Urinary bladder (tissue), 4 donors: Measurements from ENCODE around the gene NBDY. TPM values are rescaled to one million over a fixed set of nuclear protein-coding genes. Genes with fewer than 3 reads are reported as not detected.
A peak's percentile ranks its signal among the peaks of the same experiment; 100 is the strongest.
"Not testable (repeated sequence)": the region's sequence is repeated elsewhere in the genome, so short reads cannot be mapped to it uniquely, and the experiment has no call there.

Experiments used
- DNase-seq: peaks from one replicate; pipeline ENCODE4 v3.0.0-alpha.2; 2015; ENCODE audit errors: extremely low spot score
- H3K27ac ChIP-seq: one replicate; pipeline ENCODE4 v1.5.1; 2013; ENCODE audit warnings: low read depth, mild to moderate bottlenecking, moderate library complexity
- H3K36me3 ChIP-seq: one replicate; pipeline ENCODE4 v1.6.1; 2013; ENCODE audit warnings: mild to moderate bottlenecking, moderate library complexity; ENCODE audit not compliant: insufficient read depth
- H3K4me1 ChIP-seq: one replicate; pipeline ENCODE4 v1.6.1; 2013; ENCODE audit warnings: mild to moderate bottlenecking, moderate library complexity; ENCODE audit not compliant: insufficient read depth
- H3K4me3 ChIP-seq: one replicate; pipeline ENCODE4 v1.5.1; 2013; ENCODE audit warnings: low read depth, low read length
- WGBS: extraction: QIAGEN DNeasy Blood & Tissue Kit; methylation state at CpG from one replicate; pipeline ENCODE4 v1.1.7; 2013; 5-methylcytosine and 5-hydroxymethylcytosine counted together
- polyA plus RNA-seq: library from polyadenylated mRNA; stranded (reverse); fragments of 200-250 nt; gene quantifications from one replicate; pipeline ENCODE4 v1.2.3, GENCODE V29; 2013
- total RNA-seq: library from RNA; depleted of rRNA; stranded (reverse); fragments of >200 nt; gene quantifications from one replicate; pipeline ENCODE4 v1.2.3, GENCODE V29; 2014
- donor health status: healthy with polysubstance abuse.
- donor health status: healthy.

Gene NBDY
- total and polyA plus RNA-seq, 2 donors = 9.3 to 40.0 TPM

GRCh38 chrX:56759736-56760409, 30.8 kb downstream of the NBDY start:
- Histone ChIP-seq H3K4me1 (no peaks in the 10 kb centered on the region), H3K36me3 (no peaks in the 10 kb centered on the region), H3K27ac (no peak overlapping the region), H3K4me3 (no peak overlapping the region)
- 97% methylated on average over 7 of the region's 7 CpGs for WGBS
- DNase-seq = no peak

DNA sequence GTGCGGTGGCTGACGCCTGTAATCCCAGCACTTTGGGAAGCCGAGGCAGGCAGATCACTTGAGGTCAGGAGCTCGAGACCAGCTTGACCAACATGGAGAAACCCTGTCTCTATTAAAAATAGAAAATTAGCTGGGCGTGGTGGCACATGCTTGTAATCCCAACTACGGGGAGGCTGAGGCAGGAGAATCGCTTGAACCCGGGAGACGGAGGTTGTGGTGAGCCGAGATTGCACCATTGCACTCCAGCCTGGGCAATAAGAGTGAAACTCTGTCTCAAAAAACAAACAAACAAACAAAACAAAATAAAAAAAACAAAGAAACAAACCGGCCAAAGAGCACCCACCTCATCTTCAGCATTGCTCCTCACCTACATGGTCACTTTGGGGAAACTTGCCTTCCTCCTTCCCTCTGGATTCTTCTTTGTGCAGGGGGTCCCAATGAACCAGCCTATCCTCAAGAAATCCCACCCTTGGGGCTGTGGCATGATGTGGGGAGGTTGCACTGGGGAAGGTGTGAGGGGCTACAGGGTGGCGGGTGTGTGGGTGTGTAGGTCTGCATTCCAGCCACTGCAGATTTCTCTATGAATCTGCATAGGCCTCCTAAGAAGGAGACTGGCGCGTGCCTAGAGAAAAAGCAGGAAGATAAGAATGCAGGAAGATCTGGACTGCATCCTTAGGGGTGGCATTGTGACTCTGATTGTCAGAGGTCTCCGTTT, 31.5 kb downstream of the NBDY start:
- not testable (repeated sequence) for H3K36me3 ChIP-seq, H3K4me1 ChIP-seq, H3K4me3 ChIP-seq, DNase-seq, H3K27ac ChIP-seq
- WGBS = 90% methylated on average over 15 of the region's 15 CpGs

- H3K4me3 ChIP-seq = no peak overlapping the region
- no peaks in the 10 kb centered on the region for H3K4me1 ChIP-seq
- no peaks in the 10 kb centered on the region for H3K36me3 ChIP-seq
- WGBS = 72% methylated on average over 5 of the region's 5 CpGs
- no peak for DNase-seq
- H3K27ac ChIP-seq = no peak overlapping the region
Observed at GRCh38 chrX:56761167-56761566, 32.1 kb downstream of the NBDY start.

DNA sequence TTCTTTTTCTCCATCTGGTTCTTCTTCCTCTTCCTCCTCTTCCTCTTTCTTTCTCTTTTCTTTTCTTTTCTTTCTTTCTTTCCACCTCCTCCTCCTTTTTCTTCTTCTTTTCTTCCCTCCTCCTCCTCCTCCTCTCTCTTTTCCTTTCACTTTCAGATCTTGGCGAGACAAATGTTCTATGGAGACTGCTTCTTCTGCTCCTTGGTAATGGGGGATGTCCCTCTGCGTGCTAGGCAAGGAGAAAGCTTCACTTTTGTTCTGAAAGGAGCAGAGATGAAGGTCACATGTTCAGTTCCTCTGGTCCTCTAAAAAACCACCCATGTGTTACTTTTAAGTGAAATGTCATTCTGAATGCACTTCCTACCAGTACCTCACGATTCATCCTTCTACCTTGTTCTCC, 33.2 kb downstream of the NBDY start:
- Histone ChIP-seq H3K4me1 (no peaks in the 10 kb centered on the region), H3K36me3 (no peaks in the 10 kb centered on the region), H3K27ac (no peak overlapping the region), H3K4me3 (no peak overlapping the region)
- 71% methylated on average over 3 of the region's 3 CpGs for WGBS
- DNase-seq = no peak

DNA sequence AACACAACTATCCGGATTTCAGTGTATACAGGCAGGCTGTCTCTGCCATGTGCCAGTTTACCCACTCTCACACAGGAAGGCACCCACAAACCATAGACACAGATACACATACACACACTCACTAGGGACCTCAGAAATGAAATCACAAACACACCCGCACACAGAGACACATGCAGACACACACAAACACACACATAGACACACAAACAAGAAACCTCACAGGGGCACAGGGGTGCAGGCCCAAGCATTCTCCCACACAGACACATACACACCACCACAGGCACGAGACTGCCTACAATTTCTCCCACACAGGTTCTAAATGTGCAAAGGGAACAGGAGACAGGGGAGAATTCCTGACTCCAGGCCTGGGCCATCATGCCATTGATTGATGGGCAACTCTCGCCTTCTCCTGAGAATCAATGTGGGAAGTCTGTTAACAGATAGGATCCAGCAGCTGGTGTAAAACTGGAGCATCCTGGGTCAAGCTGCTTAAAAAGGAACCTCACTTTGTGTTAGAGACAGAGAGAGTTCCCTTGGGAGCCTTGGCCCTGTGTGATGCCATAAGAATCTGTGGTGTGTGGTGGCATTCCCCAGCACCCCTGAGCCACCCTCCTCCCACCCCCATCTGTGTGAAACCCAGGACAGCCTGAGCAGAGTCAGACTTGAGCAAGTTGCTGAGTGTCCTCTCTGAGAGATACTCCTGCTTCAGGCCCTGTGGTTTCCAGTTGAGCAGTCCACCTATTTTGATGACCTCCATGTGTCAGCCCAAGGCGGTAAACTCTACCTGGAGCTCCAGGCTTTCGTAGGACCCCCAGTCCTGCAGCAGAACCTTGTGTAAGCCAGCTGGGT, 33.9 kb downstream of the NBDY start:
- Histone ChIP-seq H3K4me3 (no peak overlapping the region), H3K4me1 (no peaks in the 10 kb centered on the region), H3K27ac (no peak overlapping the region), H3K36me3 (no peaks in the 10 kb centered on the region)
- DNase-seq = no peak
- WGBS = 85% methylated on average over 6 of the region's 6 CpGs

- no peak for DNase-seq
- Histone ChIP-seq H3K4me1 (no peaks in the 10 kb centered on the region), H3K27ac (no peak overlapping the region), H3K4me3 (no peak overlapping the region), H3K36me3 (no peaks in the 10 kb centered on the region)
- WGBS = 74% methylated on average over 11 of the region's 11 CpGs
Observed at GRCh38 chrX:56763556-56764152, 34.6 kb downstream of the NBDY start.

- peak; percentile 4 for DNase-seq
- 45% methylated on average over 20 of the region's 20 CpGs for WGBS
- H3K36me3 ChIP-seq = no peaks in the 10 kb centered on the region
- H3K4me1 ChIP-seq = no peaks in the 10 kb centered on the region
- H3K27ac ChIP-seq = peak overlapping the region; percentile 45
- no peak overlapping the region for H3K4me3 ChIP-seq
Observed at GRCh38 chrX:56764153-56764974, 35.3 kb downstream of the NBDY start.

DNA sequence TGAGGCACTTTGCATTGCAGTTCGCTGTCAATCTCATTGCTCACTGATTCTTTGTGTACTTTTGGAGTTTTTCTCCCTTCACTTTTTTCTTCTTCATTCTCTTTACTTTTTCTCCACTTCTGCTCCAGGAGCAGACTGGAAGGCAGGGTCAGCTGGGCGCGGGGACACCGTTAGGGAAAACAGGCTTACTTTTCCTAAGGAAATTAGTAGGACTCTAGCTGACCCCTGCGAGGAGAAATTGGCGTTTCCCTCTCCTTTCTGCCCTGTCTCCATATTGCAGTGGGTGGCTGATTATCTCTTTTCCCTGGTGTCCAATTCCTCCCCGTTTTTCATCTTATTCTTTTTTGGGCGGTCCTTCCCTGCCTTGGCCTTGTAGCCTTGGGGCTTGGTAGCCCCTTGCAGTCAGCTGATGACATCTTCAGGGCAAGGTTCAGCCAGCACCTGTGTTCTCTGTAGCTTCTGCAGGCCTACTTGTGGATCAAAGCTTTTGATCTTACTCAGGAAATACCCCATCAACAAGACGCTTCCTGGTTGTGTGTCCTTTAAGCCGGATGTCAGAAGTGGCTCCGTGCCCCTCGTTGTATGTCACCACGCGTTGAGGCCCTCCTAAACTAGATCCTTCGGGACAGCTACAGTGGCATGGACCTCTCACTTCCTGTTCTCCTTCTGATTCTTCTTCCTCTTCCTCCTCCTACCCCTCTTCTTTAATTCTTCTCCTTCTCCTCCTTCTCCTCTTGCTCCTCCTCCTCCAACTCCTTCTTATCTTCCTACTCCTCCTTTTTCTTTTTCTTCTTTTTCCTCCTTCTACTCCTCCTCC, 36.1 kb downstream of the NBDY start:
- peak overlapping the region; percentile 56 for H3K27ac ChIP-seq
- DNase-seq = no peak
- H3K4me3 ChIP-seq = no peak overlapping the region
- 67% methylated on average over 15 of the region's 15 CpGs for WGBS
- no peaks in the 10 kb centered on the region for H3K36me3 ChIP-seq
- no peaks in the 10 kb centered on the region for H3K4me1 ChIP-seq

DNA sequence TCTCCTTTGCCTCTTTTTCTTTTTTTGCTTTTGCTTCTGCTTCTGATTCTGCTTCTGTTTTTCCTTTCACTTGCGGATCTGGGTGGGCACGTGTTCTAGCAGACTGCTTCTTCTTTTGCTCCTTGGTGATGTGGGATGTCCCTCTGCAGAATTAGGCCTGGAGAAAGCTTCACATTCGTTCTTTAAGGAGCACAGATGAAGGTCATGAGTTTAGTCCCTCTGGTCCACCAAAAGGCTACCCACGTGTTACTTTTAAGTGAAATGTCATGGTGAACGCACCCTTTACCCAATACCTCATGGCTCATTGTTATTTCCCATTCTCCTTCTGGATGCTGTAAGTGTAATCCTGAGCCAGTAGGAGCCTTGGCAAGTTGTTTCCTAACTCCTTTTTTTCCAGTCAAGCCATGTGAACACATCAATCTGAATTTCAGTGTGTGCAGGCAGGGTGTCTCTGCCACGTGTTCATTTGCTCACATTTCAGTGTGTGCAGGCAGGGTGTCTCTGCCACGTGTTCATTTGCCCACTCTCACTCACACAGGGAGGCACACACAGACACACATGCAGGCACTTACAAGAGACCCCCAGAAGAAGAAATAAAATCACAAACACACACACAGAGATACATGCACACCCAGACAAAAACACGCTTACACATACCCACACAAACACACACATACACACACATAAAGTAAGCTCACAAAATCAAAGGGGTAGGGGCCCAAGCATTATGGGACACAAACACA, 36.9 kb downstream of the NBDY start:
- DNase-seq = no peak
- 78% methylated on average over 8 of the region's 8 CpGs for WGBS
- no peak overlapping the region for H3K4me3 ChIP-seq
- no peaks in the 10 kb centered on the region for H3K36me3 ChIP-seq
- no peaks in the 10 kb centered on the region for H3K4me1 ChIP-seq
- H3K27ac ChIP-seq = no peak overlapping the region

DNA sequence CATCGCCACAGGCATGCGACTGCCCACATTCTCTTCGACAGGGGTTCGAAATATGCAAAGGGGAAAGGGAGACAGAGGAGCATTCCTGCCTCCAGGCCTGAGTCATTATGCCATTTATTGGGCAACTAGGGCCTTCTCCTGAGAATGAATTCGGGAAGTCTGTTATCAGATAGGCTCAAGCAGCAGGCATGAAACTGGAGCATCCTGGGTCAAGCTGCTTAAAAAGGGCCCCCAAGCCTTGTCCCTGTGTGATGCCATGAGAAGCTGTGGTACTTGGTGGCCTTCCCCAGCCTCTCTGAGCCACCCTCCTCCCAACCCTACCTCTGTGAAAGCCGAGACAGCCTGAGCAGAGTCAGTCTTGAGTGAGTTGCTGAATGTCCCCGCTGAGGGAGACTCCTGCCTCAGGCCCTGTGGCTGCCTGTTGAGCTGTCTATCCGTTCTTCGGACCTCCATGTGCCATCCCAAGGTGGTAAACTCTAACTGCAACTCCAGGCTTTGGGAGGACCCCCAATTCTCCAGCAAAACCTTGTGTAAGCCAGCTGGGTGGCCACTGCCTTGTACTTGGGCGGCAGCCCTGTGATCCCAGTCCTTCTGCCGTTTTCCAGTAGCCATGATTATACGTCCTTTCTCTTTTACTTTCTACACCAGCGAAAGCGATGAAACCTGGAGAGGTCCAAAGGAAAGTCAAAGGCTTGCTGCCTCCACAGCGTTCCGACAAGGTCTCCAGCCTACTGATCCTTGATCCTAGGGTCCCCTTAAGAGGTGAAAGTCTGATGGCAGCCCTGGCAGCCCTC, 37.7 kb downstream of the NBDY start:
- H3K4me3 ChIP-seq = no peak overlapping the region
- no peaks in the 10 kb centered on the region for H3K4me1 ChIP-seq
- no peak overlapping the region for H3K27ac ChIP-seq
- 90% methylated on average over 16 of the region's 16 CpGs for WGBS
- no peak for DNase-seq
- H3K36me3 ChIP-seq = no peaks in the 10 kb centered on the region

DNA sequence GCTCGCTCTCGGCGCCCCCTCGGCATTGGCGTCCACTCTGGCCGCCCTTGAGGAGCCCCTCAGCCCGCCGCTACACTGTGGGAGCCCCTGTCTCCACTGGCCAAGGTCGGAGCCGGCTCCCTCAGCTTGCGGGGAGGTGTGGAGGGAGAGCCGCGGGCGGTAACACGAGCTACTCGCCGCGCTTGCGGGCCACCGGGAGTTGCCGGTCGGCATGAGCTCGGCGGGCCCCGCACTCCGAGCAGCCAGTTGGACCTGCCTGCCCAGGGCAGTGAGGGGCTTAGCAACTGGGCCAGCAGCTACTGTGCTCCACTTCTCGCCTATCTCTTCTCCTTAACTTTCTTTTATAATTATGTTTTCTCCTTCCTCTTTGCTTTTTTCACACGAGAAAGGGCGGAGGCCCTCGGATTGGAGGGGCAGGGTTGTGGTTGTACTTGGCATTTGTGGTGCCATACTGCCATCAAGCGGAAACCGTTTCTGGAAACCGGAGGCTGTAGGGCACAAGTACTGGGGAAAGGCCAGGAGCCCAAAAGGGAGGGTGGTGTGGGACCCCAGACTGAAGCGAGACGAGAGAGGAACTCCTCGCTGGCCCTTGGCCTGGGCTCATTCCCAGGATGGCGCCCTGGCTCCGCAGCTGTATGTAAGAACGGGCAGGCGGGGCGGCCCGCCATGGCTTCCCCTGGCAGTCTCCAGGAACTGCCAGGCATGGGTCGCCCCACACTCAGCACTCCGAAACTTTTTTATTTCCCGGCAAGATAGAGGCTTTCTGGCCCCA, 38.5 kb downstream of the NBDY start:
- H3K27ac ChIP-seq, H3K4me3 ChIP-seq, DNase-seq, H3K4me1 ChIP-seq, H3K36me3 ChIP-seq: not testable (repeated sequence)
- WGBS = 89% methylated on average over 30 of the region's 45 CpGs
